Epithelial cell of prostate (primary cell): ENCODE measurements around the gene OXER1.
"Not testable (repeated sequence)": the region's sequence is repeated elsewhere in the genome, so short reads cannot be mapped to it uniquely, and the experiment has no call there.

Experiments used
- DNase-seq: peaks from one replicate; pipeline ENCODE4 v3.0.0-alpha.2; 2011; ENCODE audit warnings: low read depth, low spot score
- H3K27ac ChIP-seq: fragments of 450-650 bp; 2 replicates; pipeline ENCODE4 v1.5.1; 2017; ENCODE audit warnings: mild to moderate bottlenecking

OXER1 gene

GRCh38 chr2:42754776-42755140 is 9.2 kb downstream of the OXER1 start:
- H3K27ac ChIP-seq = no peak overlapping the region

GRCh38 chr2:42754021-42754775 is 9.7 kb downstream of the OXER1 start:
- no peak for DNase-seq
- H3K27ac ChIP-seq = no peak overlapping the region

More at GRCh38 chr2:42754776-42755140, 9.2 kb downstream of the OXER1 start:
- no peak for DNase-seq

GRCh38 chr2:42752816-42753813 is 10.8 kb downstream of the OXER1 start:
- H3K27ac ChIP-seq = no peak overlapping the region
- DNase-seq = no peak

GRCh38 chr2:42752314-42752713 is 11.6 kb downstream of the OXER1 start:
- no peak overlapping the region for H3K27ac ChIP-seq
- DNase-seq = no peak

GRCh38 chr2:42748840-42749239 is 15.1 kb downstream of the OXER1 start:
- DNase-seq = no peak

GRCh38 chr2:42747422-42747821 is 16.5 kb downstream of the OXER1 start:
- no peak overlapping the region for H3K27ac ChIP-seq
- no peak for DNase-seq

More at GRCh38 chr2:42748840-42749239, 15.1 kb downstream of the OXER1 start:
- no peak overlapping the region for H3K27ac ChIP-seq

GRCh38 chr2:42744545-42745082 is 19.3 kb downstream of the OXER1 start:
- no peak for DNase-seq
- H3K27ac ChIP-seq = no peak overlapping the region

GRCh38 chr2:42743659-42743990 is 20.3 kb downstream of the OXER1 start:
- no peak for DNase-seq
- H3K27ac ChIP-seq = no peak overlapping the region

- DNase-seq = no peak
- H3K27ac ChIP-seq = no peak overlapping the region
Measured at GRCh38 chr2:42742740-42743658, 20.9 kb downstream of the OXER1 start.

GRCh38 chr2:42741140-42741539 is 22.8 kb downstream of the OXER1 start:
- no peak for DNase-seq
- no peak overlapping the region for H3K27ac ChIP-seq

GRCh38 chr2:42736598-42737322 is 27.2 kb downstream of the OXER1 start:
- H3K27ac ChIP-seq = no peak overlapping the region
- DNase-seq = no peak

- DNase-seq = no peak
- no peak overlapping the region for H3K27ac ChIP-seq
Measured at GRCh38 chr2:42733852-42734251, 30.1 kb downstream of the OXER1 start.

- H3K27ac ChIP-seq, DNase-seq: not testable (repeated sequence)
Measured at GRCh38 chr2:42731316-42731715, 32.6 kb downstream of the OXER1 start.

- no peak overlapping the region for H3K27ac ChIP-seq
- no peak for DNase-seq
Measured at GRCh38 chr2:42726680-42727079, 37.3 kb downstream of the OXER1 start.

- DNase-seq = no peak
Measured at GRCh38 chr2:42725657-42726056, 38.3 kb downstream of the OXER1 start.

GRCh38 chr2:42724886-42725285 is 39.0 kb downstream of the OXER1 start:
- H3K27ac ChIP-seq = no peak overlapping the region
- no peak for DNase-seq

More at GRCh38 chr2:42725657-42726056, 38.3 kb downstream of the OXER1 start:
- H3K27ac ChIP-seq = no peak overlapping the region

GRCh38 chr2:42723465-42723864 is 40.5 kb downstream of the OXER1 start:
- no peak overlapping the region for H3K27ac ChIP-seq
- DNase-seq = no peak

GRCh38 chr2:42722320-42723190 is 41.4 kb downstream of the OXER1 start:
- DNase-seq = peak; percentile 68

More at GRCh38 chr2:42722320-42723190, 41.4 kb downstream of the OXER1 start:
- H3K27ac ChIP-seq = no peak overlapping the region
